Measurements from ENCODE around the gene SLC4A2. TPM values are rescaled to one million over a fixed set of nuclear protein-coding genes. Genes with fewer than 3 reads are reported as not detected.

Gene SLC4A2
- total RNA-seq, 2 donors from 2014 or later, result 114 to 135 TPM

DNA sequence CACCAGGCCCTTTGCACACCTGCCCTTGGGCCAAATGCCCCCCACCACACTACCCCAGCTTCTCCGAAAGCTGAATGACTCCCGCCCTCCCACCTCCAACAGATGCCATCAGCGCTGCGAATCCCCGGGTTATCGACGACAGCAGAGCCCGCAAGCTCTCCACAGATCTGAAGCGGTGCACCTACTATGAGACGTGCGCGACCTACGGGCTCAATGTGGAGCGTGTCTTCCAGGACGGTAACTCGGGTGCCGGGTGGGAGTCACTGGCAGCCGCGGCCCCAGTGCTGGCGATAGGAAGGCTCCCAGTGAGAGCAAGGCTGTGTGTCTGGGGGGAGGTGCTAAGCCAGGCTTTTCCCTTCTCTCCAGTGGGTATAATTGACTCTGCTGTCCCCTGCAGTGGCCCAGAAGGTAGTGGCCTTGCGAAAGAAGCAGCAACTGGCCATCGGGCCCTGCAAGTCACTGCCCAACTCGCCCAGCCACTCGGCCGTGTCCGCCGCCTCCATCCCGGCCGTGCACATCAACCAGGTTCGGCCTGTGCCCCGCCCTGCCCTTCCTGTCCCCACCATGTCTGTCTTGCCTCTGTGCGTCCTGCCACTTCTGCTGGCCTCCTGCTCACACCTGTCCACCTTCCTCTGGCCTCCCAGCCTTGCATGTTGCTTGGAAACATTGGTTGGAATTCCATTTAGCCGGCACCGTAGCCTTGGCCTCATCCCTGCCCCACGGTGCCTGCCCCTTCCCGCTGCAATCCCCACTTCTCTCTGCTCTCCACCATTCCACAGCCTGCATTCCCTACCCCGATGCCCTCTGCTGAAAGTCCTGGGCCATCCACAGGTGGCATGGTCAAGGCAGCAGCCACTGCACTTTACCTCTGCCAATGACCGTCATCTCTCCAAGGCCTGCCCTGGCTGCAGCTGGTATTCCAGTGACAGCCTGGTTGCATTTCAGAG lies 59.0 kb downstream of the SLC4A2 start:
- H3K36me3 Mint-ChIP-seq (ENCODE audit: low read depth), result peaks cover 37% of the 10 kb centered on the region
- H3K9me3 Mint-ChIP-seq, result no peaks in the 10 kb centered on the region
- peak overlapping the region; percentile 13 for H3K4me3 Mint-ChIP-seq
- no peak for ATAC-seq (replicated peaks)
- H3K27me3 Mint-ChIP-seq, result no peaks in the 10 kb centered on the region
- peak overlapping the region; percentile 45 for H3K27ac Mint-ChIP-seq
- peaks cover 8% of the 10 kb centered on the region for H3K4me1 Mint-ChIP-seq

DNA sequence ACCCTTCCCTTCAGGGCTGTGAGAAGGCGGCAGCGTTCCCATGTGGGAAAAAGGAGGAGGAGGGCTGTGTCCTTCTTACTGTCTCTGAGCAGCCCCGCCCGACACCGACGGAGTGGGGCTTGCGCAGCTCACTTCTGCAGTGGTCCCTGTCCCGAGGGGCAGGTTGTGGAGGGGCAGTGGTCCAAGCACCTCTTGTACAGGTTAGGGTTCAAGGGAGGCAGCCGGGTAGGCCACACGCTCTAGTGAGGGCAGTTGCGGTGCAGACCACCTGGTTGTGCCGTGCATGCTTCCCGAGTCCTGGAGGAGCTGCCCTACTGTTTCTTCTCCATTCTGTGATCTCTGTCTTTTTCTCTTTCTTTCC lies 59.6 kb downstream of the SLC4A2 start:
- H3K4me1 Mint-ChIP-seq, result peaks cover 12% of the 10 kb centered on the region
- H3K9me3 Mint-ChIP-seq, result no peaks in the 10 kb centered on the region
- no peaks in the 10 kb centered on the region for H3K27me3 Mint-ChIP-seq
- peak overlapping the region; percentile 45 for H3K27ac Mint-ChIP-seq
- peaks cover 44% of the 10 kb centered on the region for H3K36me3 Mint-ChIP-seq (ENCODE audit: low read depth)
- H3K4me3 Mint-ChIP-seq, result peak overlapping the region; percentile 13
- no peak for ATAC-seq (replicated peaks)

DNA sequence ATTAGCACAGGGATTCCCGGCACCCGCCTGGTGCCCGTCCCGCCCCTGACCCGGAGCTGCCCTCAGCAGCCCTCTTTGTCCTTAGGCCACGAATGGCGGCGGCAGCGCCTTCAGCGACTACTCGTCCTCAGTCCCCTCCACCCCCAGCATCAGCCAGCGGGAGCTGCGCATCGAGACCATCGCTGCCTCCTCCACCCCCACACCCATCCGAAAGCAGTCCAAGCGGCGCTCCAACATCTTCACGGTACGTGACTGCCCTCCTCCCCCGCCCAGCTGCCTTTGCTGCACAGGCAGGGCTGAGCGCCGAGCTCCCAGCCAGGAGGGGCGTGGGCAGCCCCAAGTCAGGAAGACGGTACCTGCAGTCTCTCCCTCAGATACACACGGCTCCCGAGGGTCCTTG lies 60.5 kb downstream of the SLC4A2 start:
- ATAC-seq (replicated peaks), result no peak

DNA sequence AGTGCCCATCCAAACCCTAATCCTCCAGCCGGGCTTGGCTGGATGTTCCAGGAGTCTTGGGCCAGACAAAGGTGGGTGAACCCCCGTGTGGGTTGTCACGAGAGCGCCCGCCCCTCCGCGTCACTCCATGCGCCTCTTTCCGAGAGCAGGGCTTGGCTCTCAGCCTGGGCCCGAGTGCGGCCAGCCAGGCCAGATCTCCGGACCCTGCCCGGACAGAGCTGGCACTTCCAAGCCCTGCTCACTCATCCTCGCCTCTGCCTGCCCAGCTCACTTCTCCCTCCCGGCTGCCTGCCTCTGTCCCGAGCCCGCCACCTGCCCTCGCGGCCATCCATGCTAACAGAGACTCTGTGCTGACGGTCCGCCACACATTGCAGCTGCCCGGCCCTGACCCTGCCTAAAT lies 61.5 kb downstream of the SLC4A2 start:
- no peak for ATAC-seq (replicated peaks)
- Mint-ChIP-seq H3K27ac (no peak overlapping the region), H3K9me3 (no peaks in the 10 kb centered on the region), H3K4me3 (no peak overlapping the region), H3K4me1 (peaks cover 14% of the 10 kb centered on the region), H3K36me3 (ENCODE audit: low read depth) (peaks cover 48% of the 10 kb centered on the region), H3K27me3 (no peaks in the 10 kb centered on the region)

More for the DNA sequence above, 60.5 kb downstream of the SLC4A2 start:
- no peaks in the 10 kb centered on the region for H3K27me3 Mint-ChIP-seq
- H3K36me3 Mint-ChIP-seq (ENCODE audit: low read depth), result peaks cover 48% of the 10 kb centered on the region
- no peak overlapping the region for H3K27ac Mint-ChIP-seq
- no peak overlapping the region for H3K4me3 Mint-ChIP-seq
- no peaks in the 10 kb centered on the region for H3K9me3 Mint-ChIP-seq
- H3K4me1 Mint-ChIP-seq, result peaks cover 14% of the 10 kb centered on the region

DNA sequence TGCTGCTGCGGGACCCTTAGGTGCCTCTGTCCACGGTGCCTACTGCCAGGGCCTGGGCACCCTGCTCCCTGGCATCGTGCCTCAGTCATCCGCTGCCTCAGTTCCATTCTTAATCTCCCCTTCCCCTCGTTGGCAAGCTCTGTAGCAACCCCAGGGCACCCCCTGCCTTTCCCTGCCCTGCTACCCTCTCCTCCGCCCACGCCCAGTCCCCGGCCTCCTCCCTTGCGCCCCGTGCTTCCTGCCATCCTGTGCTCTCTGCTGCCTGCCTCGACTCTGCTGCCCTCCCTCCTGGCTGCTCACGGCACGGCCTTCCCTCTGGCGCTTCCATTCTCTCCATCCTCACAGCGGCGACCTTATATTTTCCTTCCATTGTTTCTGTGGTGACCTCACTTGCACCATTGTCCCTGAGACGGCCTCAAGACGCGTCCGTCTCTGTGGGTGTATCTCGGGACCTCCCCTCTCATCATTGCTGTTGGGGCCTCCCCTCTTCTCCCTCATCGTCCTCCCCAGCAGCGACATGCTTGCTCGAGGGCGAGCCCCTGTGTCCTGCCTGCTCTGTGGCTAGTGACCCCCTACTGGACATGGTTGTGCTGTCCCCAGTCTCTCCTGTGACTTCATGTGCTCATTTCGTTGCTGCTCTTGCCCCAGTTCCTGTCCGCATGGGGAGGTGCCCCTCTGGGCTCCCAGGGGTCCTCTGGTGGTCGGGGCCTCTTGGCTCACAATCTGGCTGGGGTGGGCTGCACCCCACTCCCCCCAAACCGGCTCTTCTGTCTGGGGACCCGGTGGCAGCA lies 62.2 kb downstream of the SLC4A2 start:
- H3K36me3 Mint-ChIP-seq (ENCODE audit: low read depth), result peaks cover 48% of the 10 kb centered on the region
- no peaks in the 10 kb centered on the region for H3K9me3 Mint-ChIP-seq

DNA sequence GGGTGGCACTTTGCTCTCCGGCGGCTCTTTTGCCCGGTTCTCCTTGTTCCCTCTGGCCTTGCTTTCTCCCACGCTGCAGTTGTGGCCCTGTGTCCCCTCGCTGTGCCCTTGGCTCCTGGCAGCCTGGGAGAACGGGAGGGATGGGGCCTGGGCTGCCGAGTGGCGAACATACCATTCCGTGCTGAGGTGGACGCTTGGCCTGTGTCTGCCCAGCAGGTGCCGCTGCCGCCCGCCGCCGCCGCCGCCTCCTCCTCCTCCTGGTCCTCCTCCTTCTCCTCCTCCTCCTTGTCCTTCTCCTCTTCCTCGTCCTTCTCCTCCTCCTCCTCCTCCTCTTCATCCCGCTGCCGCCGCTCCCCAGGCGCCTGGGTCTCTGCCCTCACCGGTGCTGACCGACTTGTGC lies 62.9 kb downstream of the SLC4A2 start:
- no peak for ATAC-seq (replicated peaks)
- Mint-ChIP-seq H3K27me3 (no peaks in the 10 kb centered on the region), H3K4me3 (no peak overlapping the region), H3K9me3 (no peaks in the 10 kb centered on the region), H3K27ac (no peak overlapping the region), H3K4me1 (peaks cover 9% of the 10 kb centered on the region), H3K36me3 (ENCODE audit: low read depth) (peaks cover 48% of the 10 kb centered on the region)

More for the DNA sequence above, 62.2 kb downstream of the SLC4A2 start:
- ATAC-seq (replicated peaks), result no peak
- H3K27me3 Mint-ChIP-seq, result no peaks in the 10 kb centered on the region
- no peak overlapping the region for H3K4me3 Mint-ChIP-seq
- H3K4me1 Mint-ChIP-seq, result peaks cover 14% of the 10 kb centered on the region
- no peak overlapping the region for H3K27ac Mint-ChIP-seq

DNA sequence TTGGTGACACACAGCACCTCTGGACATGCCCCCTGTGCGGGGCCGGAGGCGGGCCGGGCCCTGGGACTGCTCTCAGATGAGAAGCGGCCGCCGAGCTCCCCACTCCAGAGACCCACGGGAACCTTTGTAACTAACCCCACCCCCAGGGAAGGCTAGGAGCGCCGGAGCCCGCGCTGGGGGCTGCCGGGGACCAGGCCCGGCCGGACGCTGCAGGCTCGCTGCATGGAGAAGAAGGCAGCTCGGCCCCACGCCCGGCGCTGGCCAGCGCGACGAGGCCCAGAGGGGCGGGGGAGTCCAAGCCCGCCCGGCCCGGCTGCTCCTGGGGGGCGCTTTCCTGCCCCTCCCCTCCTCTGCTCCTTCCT lies 63.4 kb downstream of the SLC4A2 start:
- no peak for ATAC-seq (replicated peaks)
- Mint-ChIP-seq H3K4me3 (no peak overlapping the region), H3K4me1 (peaks cover 7% of the 10 kb centered on the region), H3K36me3 (ENCODE audit: low read depth) (peaks cover 48% of the 10 kb centered on the region), H3K27me3 (no peaks in the 10 kb centered on the region), H3K9me3 (no peaks in the 10 kb centered on the region), H3K27ac (no peak overlapping the region)

DNA sequence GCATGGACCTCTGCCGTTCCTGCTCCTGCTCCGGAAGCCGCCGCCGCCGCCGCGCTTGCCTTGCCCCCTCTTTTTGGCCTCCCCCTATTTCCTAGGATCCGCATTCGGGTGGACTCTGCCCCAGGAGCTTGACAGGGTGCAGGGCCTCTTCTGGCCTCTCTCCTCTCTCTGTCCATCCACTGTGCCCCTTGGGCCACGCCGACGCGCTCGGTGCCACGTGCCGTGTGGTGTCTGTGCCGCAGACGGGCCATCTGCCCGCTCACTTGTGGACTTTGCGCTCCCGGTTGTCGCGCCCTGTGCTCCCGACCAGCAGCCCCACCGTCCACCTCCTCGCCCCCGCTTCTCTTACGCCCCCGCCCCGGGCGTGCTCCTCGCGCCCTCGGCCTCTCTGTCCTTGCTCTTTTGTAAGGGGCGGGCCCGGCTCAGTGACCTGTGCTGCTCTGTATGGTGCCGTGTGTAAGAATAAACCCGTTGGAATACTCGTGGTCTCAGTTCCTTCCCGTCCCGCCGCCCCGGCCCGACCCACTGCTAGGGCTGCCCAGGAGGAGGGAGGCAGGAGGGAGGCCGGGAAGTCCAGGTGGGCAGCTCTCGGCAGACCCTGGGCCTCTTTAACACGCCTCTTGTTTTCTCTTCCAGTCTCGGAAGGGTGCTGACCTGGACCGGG lies 63.9 kb downstream of the SLC4A2 start:
- ATAC-seq (replicated peaks), result no peak
- peaks cover 48% of the 10 kb centered on the region for H3K36me3 Mint-ChIP-seq (ENCODE audit: low read depth)
- no peak overlapping the region for H3K4me3 Mint-ChIP-seq
- H3K4me1 Mint-ChIP-seq, result peaks cover 7% of the 10 kb centered on the region
- H3K9me3 Mint-ChIP-seq, result no peaks in the 10 kb centered on the region
- peak overlapping the region; percentile 31 for H3K27ac Mint-ChIP-seq
- H3K27me3 Mint-ChIP-seq, result no peaks in the 10 kb centered on the region

DNA sequence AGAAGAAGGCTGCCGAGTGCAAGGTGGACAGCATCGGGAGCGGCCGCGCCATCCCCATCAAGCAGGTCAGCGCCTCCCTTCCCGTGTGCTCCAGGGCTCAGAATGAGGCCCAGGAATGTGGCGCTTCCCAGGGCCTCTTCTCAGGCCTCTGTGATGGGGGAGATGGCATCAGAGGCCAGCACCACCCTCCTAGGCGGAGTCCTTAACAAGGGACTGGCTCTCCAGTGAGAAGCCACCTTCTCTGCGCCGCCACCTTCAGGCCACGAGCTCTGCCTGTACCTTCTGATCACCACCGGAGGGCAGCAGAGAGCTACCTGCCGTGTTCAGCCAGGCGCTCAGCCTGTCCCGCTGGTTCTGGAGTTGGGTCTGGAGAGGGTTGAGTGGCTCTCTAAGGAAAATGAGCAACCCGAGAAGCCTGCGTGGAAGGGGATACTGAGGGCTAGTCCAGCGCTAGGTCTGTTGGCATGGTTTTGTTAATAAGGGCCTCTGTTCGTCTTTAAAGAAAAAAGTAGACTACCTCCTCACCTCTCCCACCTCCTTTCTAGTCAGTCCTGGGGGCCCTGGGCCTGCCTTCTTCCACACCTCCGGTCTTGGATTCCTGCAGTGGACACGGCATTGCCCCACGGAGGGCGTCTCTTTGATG lies 64.6 kb downstream of the SLC4A2 start:
- ATAC-seq (replicated peaks), result peak; percentile 93
- peaks cover 43% of the 10 kb centered on the region for H3K36me3 Mint-ChIP-seq (ENCODE audit: low read depth)
- H3K27ac Mint-ChIP-seq, result peak overlapping the region; percentile 31
- no peaks in the 10 kb centered on the region for H3K9me3 Mint-ChIP-seq
- H3K4me3 Mint-ChIP-seq, result no peak overlapping the region
- no peaks in the 10 kb centered on the region for H3K27me3 Mint-ChIP-seq
- H3K4me1 Mint-ChIP-seq, result peaks cover 7% of the 10 kb centered on the region

DNA sequence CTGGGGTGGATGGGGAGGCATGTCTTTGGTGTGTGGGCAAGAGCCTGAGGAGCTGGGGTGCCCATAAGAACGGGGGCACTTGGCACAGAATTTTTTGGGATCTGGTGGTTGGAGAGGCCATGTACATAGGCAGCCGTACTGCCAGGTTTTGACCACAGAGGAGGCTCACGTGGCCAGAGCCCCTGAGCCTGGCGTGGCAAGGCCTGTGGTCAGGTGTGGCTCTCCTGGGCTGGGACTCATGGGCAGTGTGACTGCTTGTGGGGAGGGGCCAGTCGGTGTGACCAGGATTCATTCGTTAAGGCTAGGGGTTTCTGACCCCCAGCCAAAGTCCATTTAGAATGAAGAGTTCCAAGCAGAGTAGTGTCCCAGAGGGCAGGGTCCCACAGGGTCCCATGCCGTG lies 65.1 kb downstream of the SLC4A2 start:
- ATAC-seq (replicated peaks), result no peak
- Mint-ChIP-seq H3K36me3 (ENCODE audit: low read depth) (peaks cover 38% of the 10 kb centered on the region), H3K4me3 (no peak overlapping the region), H3K27ac (no peak overlapping the region), H3K27me3 (no peaks in the 10 kb centered on the region), H3K9me3 (no peaks in the 10 kb centered on the region), H3K4me1 (peaks cover 7% of the 10 kb centered on the region)

DNA sequence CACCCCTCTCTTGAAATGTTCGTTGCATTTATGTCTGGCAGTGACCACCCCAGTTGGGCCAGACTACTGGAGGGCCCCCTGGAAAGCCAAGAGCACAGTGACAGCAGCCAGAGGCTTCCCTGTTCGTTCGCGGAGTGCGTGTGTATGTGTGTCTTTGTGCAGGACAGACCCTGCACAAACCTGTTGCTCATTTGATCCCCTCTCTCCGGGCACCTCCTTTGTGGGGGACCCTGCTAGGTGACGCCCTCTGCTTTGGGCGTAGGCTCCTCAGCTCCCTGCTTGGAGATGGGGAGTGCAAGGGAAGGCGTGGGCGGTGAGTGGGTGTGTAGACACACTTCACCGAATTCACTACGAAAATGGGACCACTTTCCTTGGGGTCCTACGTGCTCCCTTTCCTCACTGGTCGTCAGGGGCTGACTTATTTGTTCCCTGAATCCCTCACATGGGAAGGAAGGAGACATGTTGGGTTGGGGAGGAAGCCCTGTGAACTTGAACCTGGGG lies 65.6 kb downstream of the SLC4A2 start:
- Mint-ChIP-seq H3K9me3 (no peaks in the 10 kb centered on the region), H3K27ac (no peak overlapping the region), H3K27me3 (no peaks in the 10 kb centered on the region), H3K36me3 (ENCODE audit: low read depth) (peaks cover 33% of the 10 kb centered on the region), H3K4me1 (peaks cover 7% of the 10 kb centered on the region), H3K4me3 (no peak overlapping the region)
- ATAC-seq (replicated peaks), result no peak

DNA sequence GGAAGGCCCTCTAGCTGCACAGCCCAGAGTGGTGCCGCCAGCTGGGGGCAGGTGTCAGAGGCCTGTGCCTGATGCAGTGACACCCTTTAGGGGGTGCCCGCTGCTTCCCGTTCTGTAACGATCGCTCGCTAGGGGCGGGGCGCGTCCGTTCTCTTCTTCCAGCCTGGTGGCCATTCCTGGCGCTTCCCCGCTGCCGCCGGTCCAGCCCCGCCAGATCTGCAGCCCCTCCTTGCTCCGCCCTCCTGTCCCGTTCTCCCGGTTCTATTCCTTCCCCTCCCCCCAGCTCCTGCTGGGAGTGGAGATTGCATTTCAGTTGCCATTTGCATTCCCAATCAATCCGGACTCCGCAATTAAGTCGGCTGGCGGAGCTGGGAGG lies 66.1 kb downstream of the SLC4A2 start:
- ATAC-seq (replicated peaks), result no peak
- Mint-ChIP-seq H3K27me3 (no peaks in the 10 kb centered on the region), H3K9me3 (no peaks in the 10 kb centered on the region), H3K4me1 (peaks cover 7% of the 10 kb centered on the region), H3K4me3 (no peak overlapping the region), H3K27ac (no peak overlapping the region), H3K36me3 (ENCODE audit: low read depth) (peaks cover 33% of the 10 kb centered on the region)

DNA sequence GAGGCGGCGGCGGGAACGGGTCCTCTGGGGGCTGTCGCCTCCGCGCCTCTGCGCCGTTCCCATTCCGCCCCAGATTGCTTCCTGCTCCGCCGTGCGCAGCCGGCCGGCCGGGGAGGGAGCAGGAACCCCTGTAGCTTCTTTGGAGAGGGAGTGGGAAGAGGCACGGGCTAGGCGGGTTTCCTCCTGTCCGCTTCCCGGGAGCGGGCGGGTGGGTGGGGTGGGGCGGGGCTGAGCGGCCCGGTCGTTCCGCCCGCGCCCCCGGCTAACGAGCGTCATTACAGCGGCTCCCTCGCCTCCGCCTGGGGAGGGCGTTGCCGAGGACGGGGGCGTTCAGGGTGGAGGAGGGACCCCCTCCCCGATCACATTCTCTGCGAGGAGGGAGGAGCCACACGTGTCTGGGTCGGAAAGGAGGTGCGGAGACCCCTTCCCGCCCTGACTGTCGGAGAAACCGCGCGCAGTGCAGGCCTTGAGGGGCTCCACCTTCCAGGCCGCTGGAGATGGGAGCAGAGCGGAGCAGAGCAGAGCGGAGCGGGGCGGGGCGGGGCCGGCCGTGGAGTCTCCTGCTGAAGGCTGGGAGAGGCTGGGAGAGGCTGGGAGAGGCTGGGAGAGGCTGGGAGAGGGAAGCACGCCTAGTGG lies 66.6 kb downstream of the SLC4A2 start:
- Mint-ChIP-seq H3K4me1 (peaks cover 7% of the 10 kb centered on the region), H3K9me3 (no peaks in the 10 kb centered on the region), H3K27ac (no peak overlapping the region), H3K27me3 (no peaks in the 10 kb centered on the region), H3K4me3 (no peak overlapping the region), H3K36me3 (ENCODE audit: low read depth) (peaks cover 33% of the 10 kb centered on the region)
- no peak for ATAC-seq (replicated peaks)
